Erythroblast (primary cell): ENCODE results near the gene CACNA1C.

Experiments
- GATA1 ChIP-seq: IDR thresholded peaks from 2 replicates; pipeline ENCODE4 v1.6.1; 2011; ENCODE audit warnings: low read depth, mild to moderate bottlenecking, control low read depth, low read length, moderate library complexity
- POLR2A ChIP-seq: IDR thresholded peaks from 2 replicates; pipeline ENCODE4 v1.6.1; 2011; ENCODE audit warnings: mild to moderate bottlenecking, low read length

- no peak for TF ChIP-seq POLR2A
- TF ChIP-seq GATA1, result no peak
Observed at GRCh38 chr12:2294651-2295475, 242.1 kb downstream of the CACNA1C start.
